GM12891 (cell line): ENCODE data around the gene DLG3.
A peak's percentile ranks its signal among the peaks of the same experiment; 100 is the strongest.

ENCODE experiments used
- DNase-seq: peaks from one replicate; pipeline ENCODE4 v3.0.0; 2011; ENCODE audit warnings: low spot score; ENCODE audit not compliant: insufficient read length
- FAIRE-seq: peaks from 2 replicates; lab custom pipeline; 2011; peaks lifted over from hg19 to GRCh38; lab: Jason Lieb, UNC
- PAX5 ChIP-seq: IDR thresholded peaks from 2 replicates; pipeline ENCODE4 v1.6.1; 2011; ENCODE audit warnings: low read length, moderate library complexity, mild to moderate bottlenecking; ENCODE audit not compliant: insufficient read depth, severe bottlenecking
- POLR2A ChIP-seq: IDR thresholded peaks from 2 replicates; pipeline ENCODE4 v1.6.1; 2011; ENCODE audit warnings: low read depth, low read length, control low read depth
- POLR2AphosphoS5 ChIP-seq: IDR thresholded peaks from 2 replicates; pipeline ENCODE4 v1.6.1; 2011; ENCODE audit warnings: low read depth, low read length, control low read depth
- POU2F2 ChIP-seq: IDR thresholded peaks from 2 replicates; pipeline ENCODE4 v1.6.1; 2011; ENCODE audit warnings: low read depth, mild to moderate bottlenecking, control low read depth, low read length, moderate library complexity
- SPI1 ChIP-seq: IDR thresholded peaks from 2 replicates; pipeline ENCODE4 v1.6.1; 2011; ENCODE audit warnings: low read depth, low read length, control low read depth
- TAF1 ChIP-seq: IDR thresholded peaks from 2 replicates; pipeline ENCODE4 v1.6.1; 2011; ENCODE audit warnings: low read depth, low read length, control low read depth

Gene DLG3

GRCh38 chrX:70481471-70482270 lies 37.0 kb downstream of the DLG3 start:
- no peak for TF ChIP-seq POLR2A
- TF ChIP-seq POU2F2, result no peak
- TF ChIP-seq TAF1, result no peak
- TF ChIP-seq POLR2AphosphoS5, result no peak
- FAIRE-seq (no peak), DNase-seq (no peak)

- no peak for TF ChIP-seq POLR2A
- TF ChIP-seq SPI1, result no peak
- TF ChIP-seq PAX5, result no peak
- TF ChIP-seq POU2F2, result no peak
- FAIRE-seq, result no peak
- DNase-seq, result no peak
Observed at GRCh38 chrX:70482300-70482699, 37.7 kb downstream of the DLG3 start.

- FAIRE-seq, result no peak
- TF ChIP-seq POLR2A (no peak), TAF1 (no peak), SPI1 (no peak), PAX5 (no peak), POLR2AphosphoS5 (no peak), POU2F2 (no peak)
- no peak for DNase-seq
Observed at GRCh38 chrX:70485466-70485865, 40.8 kb downstream of the DLG3 start.

GRCh38 chrX:70488856-70489255 lies 44.2 kb downstream of the DLG3 start:
- no peak for DNase-seq
- TF ChIP-seq POLR2AphosphoS5 (no peak), PAX5 (no peak), SPI1 (no peak), POLR2A (no peak), POU2F2 (no peak), TAF1 (no peak)
- no peak for FAIRE-seq

GRCh38 chrX:70494441-70494840 lies 49.8 kb downstream of the DLG3 start:
- DNase-seq, result no peak
- FAIRE-seq, result no peak
- TF ChIP-seq POLR2AphosphoS5 (no peak), POLR2A (no peak), POU2F2 (no peak), SPI1 (no peak), PAX5 (no peak), TAF1 (no peak)

- TF ChIP-seq POLR2A (no peak), SPI1 (no peak), PAX5 (no peak), POLR2AphosphoS5 (no peak), POU2F2 (no peak), TAF1 (no peak)
- no peak for FAIRE-seq
- no peak for DNase-seq
Observed at GRCh38 chrX:70496491-70496890, 51.9 kb downstream of the DLG3 start.

GRCh38 chrX:70497026-70497425 lies 52.4 kb downstream of the DLG3 start:
- DNase-seq, result no peak
- TF ChIP-seq POU2F2, result no peak
- TF ChIP-seq POLR2A, result no peak
- no peak for TF ChIP-seq POLR2AphosphoS5
- no peak for TF ChIP-seq PAX5
- TF ChIP-seq TAF1, result no peak
- no peak for TF ChIP-seq SPI1
- FAIRE-seq, result no peak

GRCh38 chrX:70498129-70498528 lies 53.5 kb downstream of the DLG3 start:
- TF ChIP-seq POLR2AphosphoS5, result no peak
- no peak for TF ChIP-seq SPI1
- no peak for TF ChIP-seq POU2F2
- TF ChIP-seq POLR2A, result no peak
- TF ChIP-seq TAF1, result no peak
- no peak for TF ChIP-seq PAX5
- no peak for FAIRE-seq
- DNase-seq, result no peak

GRCh38 chrX:70500826-70501225 lies 56.2 kb downstream of the DLG3 start:
- FAIRE-seq, result no peak

GRCh38 chrX:70504772-70505450 lies 60.3 kb downstream of the DLG3 start:
- no peak for DNase-seq
- FAIRE-seq, result peak; percentile 26
- TF ChIP-seq TAF1 (no peak), PAX5 (no peak), POLR2A (no peak), SPI1 (no peak), POLR2AphosphoS5 (no peak), POU2F2 (no peak)

More at GRCh38 chrX:70500826-70501225, 56.2 kb downstream of the DLG3 start:
- no peak for TF ChIP-seq PAX5
- TF ChIP-seq POLR2A, result no peak
- TF ChIP-seq POU2F2, result no peak
- TF ChIP-seq POLR2AphosphoS5, result no peak
- TF ChIP-seq TAF1, result no peak
- no peak for TF ChIP-seq SPI1
- no peak for DNase-seq

- FAIRE-seq (no peak), DNase-seq (no peak)
- TF ChIP-seq TAF1, result no peak
- TF ChIP-seq SPI1, result no peak
- no peak for TF ChIP-seq PAX5
- TF ChIP-seq POLR2A, result no peak
- TF ChIP-seq POLR2AphosphoS5, result no peak
- no peak for TF ChIP-seq POU2F2
Observed at GRCh38 chrX:70505451-70505841, 60.8 kb downstream of the DLG3 start.

- no peak for DNase-seq
- no peak for TF ChIP-seq POLR2A
- no peak for TF ChIP-seq POLR2AphosphoS5
- no peak for FAIRE-seq
Observed at GRCh38 chrX:70508296-70508911, 63.8 kb downstream of the DLG3 start.
